ENCODE measurements around the gene SFTA2. TPM values are rescaled to one million over a fixed set of nuclear protein-coding genes. Genes with fewer than 3 reads are reported as not detected.

SFTA2 gene
- total RNA-seq, 4 donors from 2014 or later, result not detected

GRCh38 chr6:30917041-30917440, 14.9 kb downstream of the SFTA2 start:
- H3K4me3 ChIP-seq, result no peak overlapping the region
- no peak for ATAC-seq
- no peak for DNase-seq
- intact Hi-C loops (cut with DNase I; ENCODE audit: low total_unique reads), result loop anchor here (10.0 kb wide), 2 partner anchors 172 to 278 kb away; partner anchors contain the start of genes FLOT1 and IER3
- H3K27ac ChIP-seq, result no peak overlapping the region
- no peaks in the 10 kb centered on the region for H3K9me3 ChIP-seq
- H3K27me3 ChIP-seq, result no peaks in the 10 kb centered on the region
- in situ Hi-C loops (cut with MboI; ENCODE audit: low sequenced_read_pairs in 4 of 4), result loop anchor here (5.0 to 10.0 kb wide), 4 partner anchors 128 to 160 kb away; no protein-coding TSS in a partner anchor
- H3K36me3 ChIP-seq, result peaks cover 0 to 51% of the 10 kb centered on the region in 2 donors
- H3K4me1 ChIP-seq, result peaks cover 17 to 23% of the 10 kb centered on the region in 2 donors
- no peak for TF ChIP-seq POLR2A (IDR thresholded peaks at IDR 0.05)
- TF ChIP-seq, protein P1, sequence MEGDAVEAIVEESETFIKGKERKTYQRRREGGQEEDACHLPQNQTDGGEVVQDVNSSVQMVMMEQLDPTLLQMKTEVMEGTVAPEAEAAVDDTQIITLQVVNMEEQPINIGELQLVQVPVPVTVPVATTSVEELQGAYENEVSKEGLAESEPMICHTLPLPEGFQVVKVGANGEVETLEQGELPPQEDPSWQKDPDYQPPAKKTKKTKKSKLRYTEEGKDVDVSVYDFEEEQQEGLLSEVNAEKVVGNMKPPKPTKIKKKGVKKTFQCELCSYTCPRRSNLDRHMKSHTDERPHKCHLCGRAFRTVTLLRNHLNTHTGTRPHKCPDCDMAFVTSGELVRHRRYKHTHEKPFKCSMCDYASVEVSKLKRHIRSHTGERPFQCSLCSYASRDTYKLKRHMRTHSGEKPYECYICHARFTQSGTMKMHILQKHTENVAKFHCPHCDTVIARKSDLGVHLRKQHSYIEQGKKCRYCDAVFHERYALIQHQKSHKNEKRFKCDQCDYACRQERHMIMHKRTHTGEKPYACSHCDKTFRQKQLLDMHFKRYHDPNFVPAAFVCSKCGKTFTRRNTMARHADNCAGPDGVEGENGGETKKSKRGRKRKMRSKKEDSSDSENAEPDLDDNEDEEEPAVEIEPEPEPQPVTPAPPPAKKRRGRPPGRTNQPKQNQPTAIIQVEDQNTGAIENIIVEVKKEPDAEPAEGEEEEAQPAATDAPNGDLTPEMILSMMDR (IDR thresholded peaks at IDR 0.05 in 4 of 5, conservative IDR thresholded peaks at IDR 0.05 in 1 of 5), result no peak

DNA sequence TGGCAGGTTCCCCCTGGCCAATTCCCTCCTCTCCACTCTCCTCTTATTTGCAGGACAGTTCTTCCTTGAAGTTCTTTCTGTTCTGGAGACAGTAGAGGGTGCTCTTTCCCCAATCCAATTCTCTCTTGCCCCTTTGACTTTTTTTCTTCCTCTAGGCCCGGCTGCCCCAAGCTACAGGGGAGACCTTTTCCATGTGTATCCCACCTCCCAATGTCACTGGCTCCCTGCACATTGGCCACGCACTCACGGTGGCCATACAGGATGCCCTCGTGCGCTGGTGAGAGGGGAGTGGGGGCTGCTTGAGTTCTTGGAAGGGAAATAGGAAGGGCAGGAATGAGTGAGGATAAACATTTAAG, 16.4 kb downstream of the SFTA2 start:
- H3K4me1 ChIP-seq, result peaks cover 17 to 23% of the 10 kb centered on the region in 2 donors
- intact Hi-C loops (cut with DNase I; ENCODE audit: low total_unique reads), result loop anchor here (1.0 to 10.0 kb wide), 5 partner anchors 126 to 279 kb away; partner anchors contain the start of genes FLOT1 and IER3
- peak; percentile 59 to 67 for ATAC-seq
- peak in 1 of 2 donors; percentile 46 for DNase-seq
- in situ Hi-C loops (cut with MboI; ENCODE audit: low sequenced_read_pairs in 4 of 4), result loop anchor here (5.0 to 10.0 kb wide), 4 partner anchors 129 to 162 kb away; no protein-coding TSS in a partner anchor
- no peak for TF ChIP-seq POLR2A (IDR thresholded peaks at IDR 0.05)
- TF ChIP-seq, protein P1 (IDR thresholded peaks at IDR 0.05 in 4 of 5, conservative IDR thresholded peaks at IDR 0.05 in 1 of 5), result peak; percentile 55 to 72 (median 61)
- peaks cover 0 to 51% of the 10 kb centered on the region in 2 donors for H3K36me3 ChIP-seq
- H3K27ac ChIP-seq, result peak overlapping the region; percentile 88 to 96 (median 94)
- H3K27me3 ChIP-seq, result no peaks in the 10 kb centered on the region
- no peaks in the 10 kb centered on the region for H3K9me3 ChIP-seq
- H3K4me3 ChIP-seq, result no peak overlapping the region

- intact Hi-C loops (cut with DNase I; ENCODE audit: low total_unique reads), result loop anchor here (1.0 to 10.0 kb wide), 8 partner anchors 38 to 280 kb away; partner anchors contain the start of genes DHX16, FLOT1 and IER3
- Histone ChIP-seq H3K27me3 (no peaks in the 10 kb centered on the region), H3K4me1 (peaks cover 17 to 23% of the 10 kb centered on the region in 2 donors), H3K36me3 (peaks cover 0 to 51% of the 10 kb centered on the region in 2 donors), H3K27ac (peak overlapping the region; percentile 88 to 96 (median 94)), H3K4me3 (peak overlapping the region; percentile 64 to 70 (median 68)), H3K9me3 (no peaks in the 10 kb centered on the region)
- in situ Hi-C loops (cut with MboI; ENCODE audit: low sequenced_read_pairs in 4 of 4), result loop anchor here (5.0 to 10.0 kb wide), 4 partner anchors 130 to 162 kb away; no protein-coding TSS in a partner anchor
- ATAC-seq (peak; percentile 1 to 10), DNase-seq (no peak)
- TF ChIP-seq, protein P1 (IDR thresholded peaks at IDR 0.05 in 4 of 5, conservative IDR thresholded peaks at IDR 0.05 in 1 of 5), result no peak
- no peak for TF ChIP-seq POLR2A (IDR thresholded peaks at IDR 0.05)
Measured at GRCh38 chr6:30914854-30915590, 16.9 kb downstream of the SFTA2 start.

DNA sequence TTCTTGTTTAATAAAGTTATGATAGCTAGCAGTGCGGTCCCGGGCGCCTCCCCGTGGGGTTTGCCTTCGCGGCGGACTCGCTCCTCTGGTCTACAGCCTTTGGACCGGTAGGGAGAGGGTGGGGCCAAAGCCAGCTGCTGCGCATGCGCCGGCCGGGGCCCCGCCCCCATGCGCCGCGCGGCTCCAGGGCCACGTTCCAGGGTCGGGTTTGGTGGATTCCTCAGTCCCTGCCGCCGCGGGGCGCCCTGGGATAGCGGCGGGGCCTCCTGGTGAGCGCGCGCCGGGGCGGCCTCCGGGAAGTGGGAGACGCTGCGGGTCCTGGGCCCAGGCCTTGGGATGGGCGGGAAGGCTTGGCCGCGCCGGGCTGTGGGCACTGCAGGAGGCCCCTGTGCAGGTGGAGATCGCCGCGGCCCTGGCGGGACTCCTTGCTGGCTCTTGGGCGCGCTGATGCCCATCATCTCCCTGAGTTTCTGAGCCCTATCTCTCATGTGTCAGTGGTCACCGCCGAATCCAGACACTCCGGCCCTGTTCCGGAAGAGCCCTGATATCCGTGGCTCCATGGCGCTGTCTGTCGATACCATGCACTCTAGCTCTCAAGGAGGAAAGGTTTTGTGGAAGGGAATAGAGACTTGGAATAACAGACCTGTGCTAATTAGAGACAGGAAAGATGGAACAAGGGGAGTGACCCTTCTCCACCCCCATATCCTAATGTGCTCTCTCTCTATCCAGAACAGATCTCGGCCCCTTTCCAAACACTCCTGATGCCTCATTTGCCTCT, 17.7 kb downstream of the SFTA2 start, which contains the start of gene VARS2:
TSS of gene VARS2 (plus strand) at position 163 of the 778 bp plus-strand sequence. CDS start at position 762, 599 bp downstream.
- peak within 1 kb of the TSS; percentile 88 to 96 (median 94) for H3K27ac ChIP-seq
- H3K4me1 ChIP-seq, result peaks cover 18 to 26% of the 10 kb centered on the region in 2 donors
- H3K27me3 ChIP-seq, result no peaks in the 10 kb centered on the region
- H3K4me3 ChIP-seq, result peak within 1 kb of the TSS; percentile 64 to 70 (median 68)
- peak; percentile 87 to 92 for ATAC-seq
- in situ Hi-C loops (cut with MboI; ENCODE audit: low sequenced_read_pairs in 4 of 4), result loop anchor here in 3 of 4 donors (10.0 kb wide), 2 partner anchors 131 to 161 kb away; no protein-coding TSS in a partner anchor
- TF ChIP-seq POLR2A (IDR thresholded peaks at IDR 0.05), result peak; percentile 85 to 89
- TF ChIP-seq, protein P1 (IDR thresholded peaks at IDR 0.05 in 4 of 5, conservative IDR thresholded peaks at IDR 0.05 in 1 of 5), result peak; percentile 39 to 68 (median 59)
- H3K9me3 ChIP-seq, result no peaks in the 10 kb centered on the region
- H3K36me3 ChIP-seq, result peaks cover 0 to 49% of the 10 kb centered on the region in 2 donors
- peak; percentile 86 to 95 for DNase-seq
- intact Hi-C loops (cut with DNase I; ENCODE audit: low total_unique reads), result loop anchor here (1.0 to 10.0 kb wide), 5 partner anchors 37 to 281 kb away; partner anchors contain the start of genes DHX16, FLOT1 and IER3

All from gastrocnemius medialis (tissue), 4 donors.